CD4-positive, CD25-positive, alpha-beta regulatory T cell (primary cell): ENCODE results near the gene SEMA3A. TPM values are rescaled to one million over a fixed set of nuclear protein-coding genes. Genes with fewer than 3 reads are reported as not detected.
"Not testable (repeated sequence)": the region's sequence is repeated elsewhere in the genome, so short reads cannot be mapped to it uniquely, and the experiment has no call there.

Experiments used
- ATAC-seq, 2 donors: fragments of 150-1000 bp; cut with Tn5 transposase; one replicate each; pipeline ENCODE4 v1.10.0; 2021; ENCODE audit warnings: low read depth in 2 of 2, moderate number of reproducible peaks in 2 of 2, moderate library complexity in 1 of 2
- DNase-seq, 3 donors: peaks; one replicate each; pipeline versions ENCODE4 v3.0.0 to v3.0.0-alpha.2; 2012 to 2022; ENCODE audit warnings: mixed read lengths in 1 of 3
- H3K27ac ChIP-seq: one replicate; pipeline ENCODE4 v1.7.0; 2013; ENCODE audit warnings: mild to moderate bottlenecking, low read length; ENCODE audit not compliant: insufficient read depth, poor library complexity, severe bottlenecking
- H3K27me3 ChIP-seq: one replicate; pipeline ENCODE4 v1.7.0; 2013; ENCODE audit warnings: low read length; ENCODE audit not compliant: control insufficient read depth, insufficient read depth
- H3K36me3 ChIP-seq: one replicate; pipeline ENCODE4 v1.7.0; 2013; ENCODE audit warnings: mild to moderate bottlenecking, low read length, moderate library complexity; ENCODE audit not compliant: control insufficient read depth, insufficient read depth
- H3K4me1 ChIP-seq: 2 replicates; pipeline ENCODE4 v1.7.0; 2013; ENCODE audit warnings: mild to moderate bottlenecking, low read length; ENCODE audit not compliant: insufficient read depth, control insufficient read depth, poor library complexity, severe bottlenecking
- H3K4me3 ChIP-seq: one replicate; pipeline ENCODE4 v1.7.0; 2013; ENCODE audit warnings: low read depth, mild to moderate bottlenecking, low read length, moderate library complexity
- H3K9me3 ChIP-seq, 2 experiments: 1 replicate in 1 of 2; 2 replicates in 1 of 2; pipeline ENCODE4 v1.7.0; 2013; ENCODE audit warnings: low read length in 2 of 2, mild to moderate bottlenecking in 1 of 2, moderate library complexity in 1 of 2; ENCODE audit not compliant: control insufficient read depth in 2 of 2
- H3K27ac Mint-ChIP-seq, 3 donors: one replicate each; pipeline ENCODE4 v1.8.0; 2020 to 2022; ENCODE audit warnings: mild to moderate bottlenecking in 3 of 3, mixed read lengths in 3 of 3, moderate library complexity in 2 of 3
- H3K27me3 Mint-ChIP-seq: one replicate; pipeline ENCODE4 v1.8.0; 2022; ENCODE audit warnings: mild to moderate bottlenecking, mixed read lengths
- H3K36me3 Mint-ChIP-seq: one replicate; pipeline ENCODE4 v1.8.0; 2020; ENCODE audit warnings: mixed read lengths
- H3K4me1 Mint-ChIP-seq, 4 donors: one replicate each; pipeline ENCODE4 v1.8.0; 2020 to 2022; ENCODE audit warnings: mixed read lengths in 4 of 4, mild to moderate bottlenecking in 1 of 4
- H3K4me3 Mint-ChIP-seq, 4 donors: one replicate each; pipeline ENCODE4 v1.8.0; 2020 to 2022; ENCODE audit warnings: mild to moderate bottlenecking in 4 of 4, mixed read lengths in 4 of 4, moderate library complexity in 3 of 4
- H3K9me3 Mint-ChIP-seq, 7 donors: one replicate each; pipeline ENCODE4 v1.8.0; 2020 to 2022; ENCODE audit warnings: mixed read lengths in 7 of 7, mild to moderate bottlenecking in 3 of 7, moderate library complexity in 2 of 7
- polyA plus RNA-seq, 4 donors: library from polyadenylated mRNA; unstranded; fragments of 300-500 nt; fragmentation: Illumina TruSeq; gene quantifications; one replicate each; pipeline ENCODE4 v1.2.3, GENCODE V29; 2021
- total RNA-seq: library from RNA; stranded (reverse); gene quantifications from one replicate; pipeline ENCODE4 v1.2.3, GENCODE V29; 2022

SEMA3A gene
- total and polyA plus RNA-seq, 5 donors from 2014 or later, result not detected

DNA sequence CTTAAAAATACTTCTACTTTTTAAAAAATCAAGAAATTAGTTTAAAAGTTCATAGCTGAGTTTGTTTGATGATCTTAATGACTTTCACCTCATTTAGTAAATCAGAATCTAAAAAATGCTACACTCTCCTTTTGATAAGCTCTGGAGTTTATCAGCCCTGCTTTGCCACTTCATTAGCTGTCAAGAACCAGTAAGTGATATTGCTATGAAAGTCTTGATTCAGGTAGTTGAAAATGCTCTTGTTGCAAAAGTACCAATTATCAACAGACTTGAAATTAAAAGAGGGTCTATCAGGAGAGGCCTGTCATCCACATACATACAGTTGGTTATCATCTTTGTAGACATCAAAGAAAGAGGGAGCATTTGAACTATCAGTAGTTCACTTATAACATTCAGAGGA is 41.6 kb downstream of the SEMA3A start:
- Mint-ChIP-seq H3K36me3 (no peaks in the 10 kb centered on the region), H3K9me3 (peaks cover 0 to 4% (median 0%) of the 10 kb centered on the region in 7 donors), H3K4me3 (no peak overlapping the region), H3K4me1 (no peaks in the 10 kb centered on the region), H3K27ac (no peak overlapping the region), H3K27me3 (no peaks in the 10 kb centered on the region)
- no peak for DNase-seq
- Histone ChIP-seq H3K36me3 (no peaks in the 10 kb centered on the region), H3K4me1 (no peaks in the 10 kb centered on the region), H3K27me3 (no peaks in the 10 kb centered on the region), H3K9me3 (peaks cover 0 to 3% of the 10 kb centered on the region in 2 experiments), H3K27ac (no peak overlapping the region), H3K4me3 (no peak overlapping the region)
- ATAC-seq, result no peak

DNA sequence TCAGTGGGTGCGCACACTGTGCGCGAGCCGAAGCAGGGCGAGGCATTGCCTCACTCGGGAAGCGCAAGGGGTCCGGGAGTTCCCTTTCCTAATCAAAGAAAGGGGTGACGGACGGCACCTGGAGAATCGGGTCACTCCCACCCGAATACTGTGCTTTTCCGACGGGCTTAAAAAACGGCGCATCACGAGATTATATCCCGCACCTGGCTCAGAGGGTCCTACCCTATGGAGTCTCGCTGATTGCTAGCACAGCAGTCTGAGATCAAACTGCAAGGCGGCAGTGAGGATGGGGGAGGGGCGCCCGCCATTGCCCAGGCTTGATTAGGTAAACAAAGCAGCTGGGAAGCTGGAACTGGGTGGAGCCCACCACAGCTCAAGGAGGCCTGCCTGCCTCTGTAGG is 44.2 kb downstream of the SEMA3A start:
- not testable (repeated sequence) for H3K4me3 ChIP-seq, H3K27me3 ChIP-seq, H3K4me1 Mint-ChIP-seq, H3K9me3 Mint-ChIP-seq, ATAC-seq, H3K27me3 Mint-ChIP-seq, H3K4me3 Mint-ChIP-seq, H3K36me3 Mint-ChIP-seq, H3K4me1 ChIP-seq, DNase-seq, H3K36me3 ChIP-seq, H3K9me3 ChIP-seq, H3K27ac Mint-ChIP-seq, H3K27ac ChIP-seq

- Mint-ChIP-seq H3K4me3 (no peak overlapping the region), H3K27me3 (no peaks in the 10 kb centered on the region), H3K4me1 (no peaks in the 10 kb centered on the region), H3K36me3 (no peaks in the 10 kb centered on the region), H3K27ac (no peak overlapping the region), H3K9me3 (peaks cover 0 to 10% (median 1%) of the 10 kb centered on the region in 7 donors)
- H3K4me1 ChIP-seq, result no peaks in the 10 kb centered on the region
- H3K27me3 ChIP-seq, result no peaks in the 10 kb centered on the region
- ATAC-seq (no peak), DNase-seq (no peak)
- no peak overlapping the region for H3K27ac ChIP-seq
- H3K36me3 ChIP-seq, result no peaks in the 10 kb centered on the region
- no peak overlapping the region for H3K4me3 ChIP-seq
- no peaks in the 10 kb centered on the region for H3K9me3 ChIP-seq
These were observed 45.0 kb downstream of the SEMA3A start for GRCh38 chr7:84149573-84149972.

GRCh38 chr7:84145892-84146291 is 48.7 kb downstream of the SEMA3A start:
- no peaks in the 10 kb centered on the region for H3K4me1 ChIP-seq
- no peak overlapping the region for H3K4me3 ChIP-seq
- no peaks in the 10 kb centered on the region for H3K36me3 ChIP-seq
- Mint-ChIP-seq H3K4me1 (no peaks in the 10 kb centered on the region), H3K4me3 (no peak overlapping the region), H3K27ac (no peak overlapping the region), H3K9me3 (peaks cover 0 to 14% (median 3%) of the 10 kb centered on the region in 7 donors), H3K27me3 (no peaks in the 10 kb centered on the region), H3K36me3 (no peaks in the 10 kb centered on the region)
- DNase-seq (no peak), ATAC-seq (no peak)
- peaks cover 0 to 4% of the 10 kb centered on the region in 2 experiments for H3K9me3 ChIP-seq
- no peaks in the 10 kb centered on the region for H3K27me3 ChIP-seq
- no peak overlapping the region for H3K27ac ChIP-seq

- H3K4me3 ChIP-seq, result no peak overlapping the region
- Mint-ChIP-seq H3K4me1 (no peaks in the 10 kb centered on the region), H3K27me3 (no peaks in the 10 kb centered on the region), H3K9me3 (peaks cover 0 to 14% (median 3%) of the 10 kb centered on the region in 7 donors), H3K27ac (no peak overlapping the region), H3K36me3 (no peaks in the 10 kb centered on the region), H3K4me3 (no peak overlapping the region)
- H3K9me3 ChIP-seq, result peaks cover 0 to 4% of the 10 kb centered on the region in 2 experiments
- ATAC-seq, result no peak
- DNase-seq, result no peak
- H3K27ac ChIP-seq, result no peak overlapping the region
- H3K27me3 ChIP-seq, result no peaks in the 10 kb centered on the region
- no peaks in the 10 kb centered on the region for H3K36me3 ChIP-seq
- no peaks in the 10 kb centered on the region for H3K4me1 ChIP-seq
These were observed 49.7 kb downstream of the SEMA3A start for GRCh38 chr7:84144935-84145334.

DNA sequence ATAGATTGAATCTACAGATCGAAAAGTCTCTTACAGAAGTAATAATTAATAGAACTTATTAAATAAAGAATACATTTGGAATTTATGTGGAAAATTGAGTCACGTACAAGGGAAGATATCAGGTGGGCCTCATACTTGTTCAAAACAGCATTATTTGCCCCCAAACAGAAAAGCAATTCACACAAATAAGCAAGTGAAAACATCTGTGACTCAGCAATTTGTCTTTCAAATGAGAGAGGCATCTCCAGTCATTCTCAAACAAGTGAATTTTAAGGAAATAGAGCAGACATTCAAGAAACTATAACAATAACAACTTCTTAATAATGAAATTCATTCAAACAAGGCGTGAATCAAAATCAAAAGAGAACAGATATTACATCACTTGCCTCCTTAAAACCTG is 50.1 kb downstream of the SEMA3A start:
- no peaks in the 10 kb centered on the region for H3K4me1 ChIP-seq
- H3K9me3 Mint-ChIP-seq, result peaks cover 0 to 14% (median 3%) of the 10 kb centered on the region in 7 donors
- no peaks in the 10 kb centered on the region for H3K27me3 Mint-ChIP-seq
- H3K4me3 Mint-ChIP-seq, result no peak overlapping the region
- H3K36me3 ChIP-seq, result no peaks in the 10 kb centered on the region
- no peak overlapping the region for H3K4me3 ChIP-seq
- no peaks in the 10 kb centered on the region for H3K4me1 Mint-ChIP-seq
- no peaks in the 10 kb centered on the region for H3K36me3 Mint-ChIP-seq
- H3K27ac Mint-ChIP-seq, result no peak overlapping the region
- no peak for ATAC-seq
- H3K27me3 ChIP-seq, result no peaks in the 10 kb centered on the region
- H3K9me3 ChIP-seq, result peaks cover 0 to 4% of the 10 kb centered on the region in 2 experiments
- no peak for DNase-seq
- H3K27ac ChIP-seq, result no peak overlapping the region

GRCh38 chr7:84142726-84143125 is 51.9 kb downstream of the SEMA3A start:
- DNase-seq, result no peak
- Histone ChIP-seq H3K36me3 (no peaks in the 10 kb centered on the region), H3K9me3 (peaks cover 0 to 4% of the 10 kb centered on the region in 2 experiments), H3K4me3 (no peak overlapping the region), H3K27ac (no peak overlapping the region), H3K4me1 (no peaks in the 10 kb centered on the region), H3K27me3 (no peaks in the 10 kb centered on the region)
- H3K9me3 Mint-ChIP-seq, result peaks cover 0 to 13% (median 3%) of the 10 kb centered on the region in 7 donors
- ATAC-seq, result no peak
- H3K27ac Mint-ChIP-seq, result no peak overlapping the region
- H3K4me1 Mint-ChIP-seq, result no peaks in the 10 kb centered on the region
- H3K27me3 Mint-ChIP-seq, result no peaks in the 10 kb centered on the region
- H3K36me3 Mint-ChIP-seq, result no peaks in the 10 kb centered on the region
- H3K4me3 Mint-ChIP-seq, result no peak overlapping the region

GRCh38 chr7:84139986-84140729 is 54.4 kb downstream of the SEMA3A start:
- no peaks in the 10 kb centered on the region for H3K4me1 Mint-ChIP-seq
- no peaks in the 10 kb centered on the region for H3K36me3 Mint-ChIP-seq
- no peak overlapping the region for H3K4me3 Mint-ChIP-seq
- DNase-seq, result no peak
- no peak for ATAC-seq
- H3K9me3 Mint-ChIP-seq, result peaks cover 0 to 11% (median 3%) of the 10 kb centered on the region in 7 donors
- H3K27me3 Mint-ChIP-seq, result no peaks in the 10 kb centered on the region
- no peak overlapping the region for H3K27ac ChIP-seq
- no peak overlapping the region for H3K27ac Mint-ChIP-seq
- no peaks in the 10 kb centered on the region for H3K4me1 ChIP-seq
- H3K9me3 ChIP-seq, result peaks cover 0 to 4% of the 10 kb centered on the region in 2 experiments
- H3K27me3 ChIP-seq, result no peaks in the 10 kb centered on the region
- H3K36me3 ChIP-seq, result no peaks in the 10 kb centered on the region
- H3K4me3 ChIP-seq, result no peak overlapping the region
